Memory B cell (primary cell): ENCODE results near the gene LPCAT2.

Experiments used
- ATAC-seq: fragments of 150-1000 bp; cut with Tn5 transposase; 2 replicates; pipeline ENCODE4 v1.10.0; 2021; ENCODE audit warnings: low read depth, mild to moderate bottlenecking, moderate library complexity
- DNase-seq, 2 donors: peaks; one replicate each; pipeline ENCODE4 v3.0.0; 2022; ENCODE audit warnings: low spot score in 2 of 2
- H3K27ac Mint-ChIP-seq: one replicate; pipeline ENCODE4 v1.8.0; 2022; ENCODE audit warnings: mild to moderate bottlenecking, moderate library complexity, mixed read lengths
- H3K27me3 Mint-ChIP-seq: one replicate; pipeline ENCODE4 v1.8.0; 2022; ENCODE audit warnings: mixed read lengths
- H3K36me3 Mint-ChIP-seq: one replicate; pipeline ENCODE4 v1.8.0; 2022; ENCODE audit warnings: mild to moderate bottlenecking, mixed read lengths
- H3K4me1 Mint-ChIP-seq: one replicate; pipeline ENCODE4 v1.8.0; 2022; ENCODE audit warnings: mixed read lengths
- H3K4me3 Mint-ChIP-seq: one replicate; pipeline ENCODE4 v1.8.0; 2022; ENCODE audit warnings: mild to moderate bottlenecking, moderate library complexity, mixed read lengths
- H3K9me3 Mint-ChIP-seq: one replicate; pipeline ENCODE4 v1.8.0; 2022; ENCODE audit warnings: mixed read lengths

Gene LPCAT2

GRCh38 chr16:55475919-55476318, 33.0 kb upstream of the LPCAT2 start:
- Mint-ChIP-seq H3K4me3 (no peak overlapping the region), H3K4me1 (no peaks in the 10 kb centered on the region), H3K27me3 (peaks cover 16% of the 10 kb centered on the region), H3K27ac (no peak overlapping the region), H3K9me3 (no peaks in the 10 kb centered on the region), H3K36me3 (no peaks in the 10 kb centered on the region)
- ATAC-seq = no peak
- no peak for DNase-seq

- Mint-ChIP-seq H3K4me3 (no peak overlapping the region), H3K4me1 (no peaks in the 10 kb centered on the region), H3K27ac (no peak overlapping the region), H3K9me3 (no peaks in the 10 kb centered on the region), H3K27me3 (peaks cover 14% of the 10 kb centered on the region), H3K36me3 (no peaks in the 10 kb centered on the region)
- DNase-seq = no peak
- ATAC-seq = no peak
These were observed 32.0 kb upstream of the LPCAT2 start for GRCh38 chr16:55476625-55477533.

- H3K36me3 Mint-ChIP-seq = no peaks in the 10 kb centered on the region
- H3K27me3 Mint-ChIP-seq = peaks cover 14% of the 10 kb centered on the region
- H3K9me3 Mint-ChIP-seq = no peaks in the 10 kb centered on the region
- H3K27ac Mint-ChIP-seq = no peak overlapping the region
- DNase-seq = no peak
- ATAC-seq = no peak
- H3K4me3 Mint-ChIP-seq = no peak overlapping the region
- H3K4me1 Mint-ChIP-seq = no peaks in the 10 kb centered on the region
These were observed 31.1 kb upstream of the LPCAT2 start for GRCh38 chr16:55477736-55478135.

GRCh38 chr16:55478827-55479429, 29.9 kb upstream of the LPCAT2 start, which contains the start of gene MMP2:
Gene MMP2 (plus strand): TSS chr16:55479198. CDS start chr16:55479480, 282 bp downstream.
- Mint-ChIP-seq H3K27me3 (peaks cover 16% of the 10 kb centered on the region), H3K36me3 (no peaks in the 10 kb centered on the region), H3K4me1 (no peaks in the 10 kb centered on the region), H3K27ac (no peak within 1 kb of the TSS), H3K9me3 (no peaks in the 10 kb centered on the region), H3K4me3 (no peak within 1 kb of the TSS)
- DNase-seq = no peak
- no peak for ATAC-seq

- ATAC-seq (no peak), DNase-seq (no peak)
- Mint-ChIP-seq H3K27ac (no peak overlapping the region), H3K4me1 (no peaks in the 10 kb centered on the region), H3K27me3 (peaks cover 14% of the 10 kb centered on the region), H3K36me3 (no peaks in the 10 kb centered on the region), H3K4me3 (no peak overlapping the region), H3K9me3 (no peaks in the 10 kb centered on the region)
These were observed 29.3 kb upstream of the LPCAT2 start for GRCh38 chr16:55479430-55480140.

- Mint-ChIP-seq H3K4me3 (no peak overlapping the region), H3K4me1 (no peaks in the 10 kb centered on the region), H3K9me3 (no peaks in the 10 kb centered on the region), H3K36me3 (no peaks in the 10 kb centered on the region), H3K27ac (no peak overlapping the region), H3K27me3 (peaks cover 17% of the 10 kb centered on the region)
- no peak for ATAC-seq
- DNase-seq = no peak
These were observed 28.6 kb upstream of the LPCAT2 start for GRCh38 chr16:55480228-55480655.

GRCh38 chr16:55481023-55481422, 27.8 kb upstream of the LPCAT2 start:
- no peak for DNase-seq
- no peaks in the 10 kb centered on the region for H3K36me3 Mint-ChIP-seq
- no peaks in the 10 kb centered on the region for H3K4me1 Mint-ChIP-seq
- no peak for ATAC-seq
- H3K27me3 Mint-ChIP-seq = peaks cover 17% of the 10 kb centered on the region
- H3K4me3 Mint-ChIP-seq = no peak overlapping the region
- no peak overlapping the region for H3K27ac Mint-ChIP-seq
- no peaks in the 10 kb centered on the region for H3K9me3 Mint-ChIP-seq

- Mint-ChIP-seq H3K4me3 (no peak overlapping the region), H3K4me1 (no peaks in the 10 kb centered on the region), H3K27me3 (peaks cover 17% of the 10 kb centered on the region), H3K36me3 (no peaks in the 10 kb centered on the region), H3K27ac (no peak overlapping the region), H3K9me3 (no peaks in the 10 kb centered on the region)
- no peak for DNase-seq
- ATAC-seq = no peak
These were observed 26.8 kb upstream of the LPCAT2 start for GRCh38 chr16:55482056-55482455.

GRCh38 chr16:55487048-55487803, 21.6 kb upstream of the LPCAT2 start:
- H3K27ac Mint-ChIP-seq = no peak overlapping the region
- DNase-seq = no peak
- H3K4me3 Mint-ChIP-seq = no peak overlapping the region
- no peak for ATAC-seq
- H3K36me3 Mint-ChIP-seq = no peaks in the 10 kb centered on the region
- H3K4me1 Mint-ChIP-seq = no peaks in the 10 kb centered on the region
- peaks cover 4% of the 10 kb centered on the region for H3K27me3 Mint-ChIP-seq
- no peaks in the 10 kb centered on the region for H3K9me3 Mint-ChIP-seq

GRCh38 chr16:55488306-55488705, 20.6 kb upstream of the LPCAT2 start:
- no peak overlapping the region for H3K4me3 Mint-ChIP-seq
- H3K4me1 Mint-ChIP-seq = no peaks in the 10 kb centered on the region
- no peaks in the 10 kb centered on the region for H3K9me3 Mint-ChIP-seq
- no peak for ATAC-seq
- DNase-seq = no peak
- no peaks in the 10 kb centered on the region for H3K36me3 Mint-ChIP-seq
- H3K27me3 Mint-ChIP-seq = peaks cover 4% of the 10 kb centered on the region
- no peak overlapping the region for H3K27ac Mint-ChIP-seq

GRCh38 chr16:55489119-55489955, 19.5 kb upstream of the LPCAT2 start:
- Mint-ChIP-seq H3K4me1 (no peaks in the 10 kb centered on the region), H3K27ac (no peak overlapping the region)
- no peak for ATAC-seq

GRCh38 chr16:55489956-55490265, 19.0 kb upstream of the LPCAT2 start:
- Mint-ChIP-seq H3K27me3 (peaks cover 2% of the 10 kb centered on the region), H3K36me3 (no peaks in the 10 kb centered on the region), H3K9me3 (no peaks in the 10 kb centered on the region)

More at GRCh38 chr16:55489119-55489955, 19.5 kb upstream of the LPCAT2 start:
- DNase-seq = no peak
- no peaks in the 10 kb centered on the region for H3K9me3 Mint-ChIP-seq
- H3K36me3 Mint-ChIP-seq = no peaks in the 10 kb centered on the region
- peaks cover 4% of the 10 kb centered on the region for H3K27me3 Mint-ChIP-seq
- H3K4me3 Mint-ChIP-seq = no peak overlapping the region

GRCh38 chr16:55490301-55490700, 18.6 kb upstream of the LPCAT2 start:
- Mint-ChIP-seq H3K36me3 (no peaks in the 10 kb centered on the region), H3K27ac (no peak overlapping the region), H3K4me3 (no peak overlapping the region), H3K27me3 (peaks cover 2% of the 10 kb centered on the region), H3K4me1 (no peaks in the 10 kb centered on the region), H3K9me3 (no peaks in the 10 kb centered on the region)
- no peak for DNase-seq
- ATAC-seq = no peak

More at GRCh38 chr16:55489956-55490265, 19.0 kb upstream of the LPCAT2 start:
- Mint-ChIP-seq H3K4me1 (no peaks in the 10 kb centered on the region), H3K27ac (no peak overlapping the region), H3K4me3 (no peak overlapping the region)
- DNase-seq (no peak), ATAC-seq (no peak)
